COLO829 (cell line): ENCODE results near the gene LKAAEAR1.

Source experiments
- DNase-seq: peaks from one replicate; pipeline ENCODE4 v3.0.0; 2012; ENCODE audit warnings: low spot score

The LKAAEAR1 gene

DNA sequence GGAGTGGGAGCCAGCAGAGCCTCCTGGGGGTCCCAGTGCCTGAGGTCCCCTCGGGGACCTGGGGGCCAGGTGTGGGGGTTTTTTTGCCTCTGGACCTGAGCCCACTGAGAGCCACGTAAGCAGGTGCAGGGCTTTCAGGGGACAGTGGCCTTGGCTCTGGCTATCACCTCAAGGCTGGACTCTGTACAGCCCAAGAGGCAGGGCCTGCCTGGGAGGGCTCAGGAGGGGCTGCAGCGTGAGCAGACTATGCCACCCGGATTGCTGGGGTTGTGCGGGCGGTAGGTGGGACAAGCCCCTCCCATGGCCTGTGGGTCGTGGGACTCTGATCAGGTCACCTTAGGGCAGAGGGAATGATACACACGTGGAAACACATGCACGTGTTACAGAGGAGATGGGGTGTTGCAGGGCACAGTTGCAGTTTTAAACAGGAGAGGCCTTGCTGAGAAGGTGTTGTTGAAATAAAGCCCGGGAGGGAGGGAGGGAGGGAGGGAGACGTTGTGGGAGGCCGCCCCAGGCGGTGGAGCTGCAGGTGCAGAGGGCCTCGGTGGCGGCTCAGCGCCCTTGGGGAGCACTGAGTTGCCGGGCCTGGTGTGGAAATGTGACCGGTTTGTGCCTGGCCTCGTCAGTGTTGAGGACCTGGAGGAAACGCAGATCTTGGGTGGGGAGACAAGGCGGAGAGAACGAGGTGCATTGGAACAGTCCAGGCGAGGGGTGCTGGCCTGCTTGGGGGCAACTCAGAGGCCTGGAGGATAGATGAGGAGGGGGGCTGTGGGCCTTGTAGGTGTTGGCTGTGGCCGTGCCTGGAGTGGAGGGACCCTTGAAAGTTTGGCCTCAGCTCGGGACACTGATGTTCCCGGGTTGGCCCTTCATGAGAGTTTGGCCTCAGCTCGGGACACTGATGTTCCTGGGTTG, 18.9 kb downstream of the LKAAEAR1 start:
- DNase-seq, result no peak

GRCh38 chr20:64064145-64064698, 20.0 kb downstream of the LKAAEAR1 start:
- no peak for DNase-seq

DNA sequence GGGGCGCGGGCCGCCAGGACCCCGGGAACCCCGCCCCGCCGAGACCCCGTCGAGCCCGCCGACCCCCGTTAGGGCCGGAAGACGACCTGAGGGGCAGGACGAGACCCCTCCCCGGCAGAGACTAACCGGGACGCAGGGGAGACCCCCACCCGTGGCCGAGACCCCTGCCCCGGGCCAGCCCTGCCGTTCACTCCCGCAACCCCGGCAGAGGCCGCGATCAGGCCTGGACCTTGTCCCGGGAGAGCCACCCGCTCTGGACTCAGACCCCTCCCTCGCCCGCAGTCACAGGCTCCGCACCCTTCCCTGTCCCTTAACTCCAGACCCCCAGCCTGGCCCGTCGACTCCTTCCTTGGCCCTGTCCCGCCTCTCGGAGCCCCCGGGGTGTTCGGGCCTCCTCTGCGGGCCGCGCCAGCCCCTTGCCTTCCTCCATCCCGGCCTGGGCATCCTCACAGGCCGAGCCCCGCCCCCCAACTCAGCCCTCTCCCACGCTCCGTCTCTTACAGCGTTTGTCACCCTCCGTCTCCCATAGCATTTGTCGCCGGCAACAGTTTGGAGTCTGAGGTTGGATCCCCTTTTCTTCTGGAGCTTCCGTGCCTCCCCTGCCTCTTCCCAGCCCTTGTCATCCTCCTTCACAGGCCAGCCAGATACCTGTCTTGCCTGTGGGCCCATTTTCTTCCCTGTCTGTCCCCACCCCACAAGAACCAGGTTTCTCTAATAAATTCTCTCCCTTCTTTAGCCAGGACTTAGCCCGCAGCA, 20.6 kb downstream of the LKAAEAR1 start:
- DNase-seq, result no peak

DNA sequence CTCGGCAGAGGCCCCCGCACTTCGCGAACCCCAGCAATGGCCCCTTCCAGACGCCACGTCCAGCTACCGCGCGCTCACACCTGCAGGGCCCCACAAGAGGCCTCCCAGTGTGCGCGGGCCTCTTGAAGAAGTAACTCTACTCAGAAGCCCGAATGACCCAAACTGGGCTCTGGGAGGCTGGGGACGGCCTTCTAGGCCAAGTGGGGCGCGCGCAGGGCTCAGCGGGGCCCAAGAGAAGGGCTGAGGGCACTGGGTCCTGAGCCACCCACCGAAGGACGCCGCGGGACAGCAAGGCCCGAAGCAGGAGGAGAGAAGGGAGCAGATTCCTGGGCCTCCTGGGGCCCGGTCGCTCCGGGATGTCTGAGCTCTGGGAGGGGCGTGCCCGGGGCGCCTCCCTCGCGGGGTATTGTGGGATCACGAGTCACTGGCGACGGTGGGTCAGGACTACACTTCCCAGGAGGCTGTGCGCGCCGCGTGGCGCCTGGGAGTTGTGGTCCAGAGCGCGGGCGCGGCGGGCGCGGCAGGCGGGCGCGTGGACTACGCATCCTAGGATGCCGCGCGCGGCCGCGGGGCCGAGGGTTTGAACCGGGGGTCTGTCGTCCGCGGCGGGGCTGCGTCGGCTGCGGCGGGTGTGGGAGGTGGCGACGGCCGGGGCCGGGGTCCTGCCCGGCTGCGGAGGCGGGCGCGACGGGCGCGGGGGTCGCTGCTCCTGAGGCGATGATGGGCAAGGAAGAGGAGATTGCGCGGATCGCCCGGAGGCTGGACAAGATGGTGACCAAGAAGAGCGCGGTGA, 21.4 kb downstream of the LKAAEAR1 start, which contains the start of gene TCEA2:
Gene TCEA2 (plus strand): TSS at position 603 of the 793 bp plus-strand sequence. CDS start 115 bp downstream, at position 718.
- peak; percentile 98 for DNase-seq

- no peak for DNase-seq
These were observed 22.0 kb downstream of the LKAAEAR1 start for GRCh38 chr20:64062276-64062595.

GRCh38 chr20:64058536-64058935, 25.7 kb downstream of the LKAAEAR1 start:
- no peak for DNase-seq

- DNase-seq, result peak; percentile 64
These were observed 26.3 kb downstream of the LKAAEAR1 start for GRCh38 chr20:64057628-64058498.

- no peak for DNase-seq
These were observed 27.1 kb downstream of the LKAAEAR1 start for GRCh38 chr20:64056889-64057627.

DNA sequence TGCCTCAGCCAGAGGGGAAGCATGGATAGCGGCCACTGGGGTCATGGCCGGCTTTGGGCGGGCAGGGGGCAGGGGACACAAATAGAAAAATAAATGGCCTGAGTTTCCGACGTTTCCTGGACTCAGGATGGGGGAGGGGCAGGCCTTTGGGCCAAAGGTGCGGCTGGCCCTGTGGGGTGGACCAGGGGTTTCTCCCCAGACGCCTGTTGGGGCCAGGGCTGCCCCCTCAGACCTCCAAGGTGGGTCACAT, 27.6 kb downstream of the LKAAEAR1 start:
- DNase-seq, result no peak

DNA sequence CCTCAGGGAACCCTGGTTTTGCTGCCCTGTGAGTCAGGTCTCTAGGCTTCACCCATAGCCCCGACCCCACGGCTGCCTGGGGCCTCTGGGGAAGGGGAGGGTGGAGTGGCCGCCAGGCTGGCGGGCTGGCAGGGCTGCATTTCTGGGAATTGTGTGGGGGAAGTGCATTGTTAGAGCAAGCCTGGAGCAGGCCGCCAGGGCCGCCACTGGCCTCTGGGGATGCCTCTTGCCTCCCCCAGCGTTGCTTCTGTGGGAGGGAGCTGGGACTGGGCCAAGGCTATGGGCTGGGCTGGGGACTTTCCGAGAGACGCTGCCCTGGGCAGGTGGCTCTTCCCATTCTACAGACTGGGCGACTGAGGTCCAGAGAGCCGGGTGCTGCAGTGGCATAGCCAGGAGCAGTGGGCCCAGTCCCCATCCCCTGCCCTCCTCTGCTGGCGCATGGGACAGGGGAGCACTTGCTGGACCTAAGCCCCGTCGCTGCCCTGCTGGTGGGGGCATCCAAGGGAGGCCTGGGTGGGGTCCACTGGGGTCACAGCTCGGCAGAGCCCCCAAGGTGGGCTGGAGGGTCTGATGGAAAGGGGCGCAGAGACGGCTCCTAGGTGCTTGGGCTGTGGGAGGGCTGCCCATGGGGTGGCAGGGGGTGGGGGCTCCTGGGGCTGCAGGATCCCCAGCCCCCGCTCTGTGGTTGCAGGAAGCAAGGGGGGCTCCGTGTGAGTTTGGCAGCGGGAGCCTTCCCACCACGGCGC, 28.1 kb downstream of the LKAAEAR1 start:
- DNase-seq, result no peak

- DNase-seq, result no peak
These were observed 28.8 kb downstream of the LKAAEAR1 start for GRCh38 chr20:64055396-64055892.

DNA sequence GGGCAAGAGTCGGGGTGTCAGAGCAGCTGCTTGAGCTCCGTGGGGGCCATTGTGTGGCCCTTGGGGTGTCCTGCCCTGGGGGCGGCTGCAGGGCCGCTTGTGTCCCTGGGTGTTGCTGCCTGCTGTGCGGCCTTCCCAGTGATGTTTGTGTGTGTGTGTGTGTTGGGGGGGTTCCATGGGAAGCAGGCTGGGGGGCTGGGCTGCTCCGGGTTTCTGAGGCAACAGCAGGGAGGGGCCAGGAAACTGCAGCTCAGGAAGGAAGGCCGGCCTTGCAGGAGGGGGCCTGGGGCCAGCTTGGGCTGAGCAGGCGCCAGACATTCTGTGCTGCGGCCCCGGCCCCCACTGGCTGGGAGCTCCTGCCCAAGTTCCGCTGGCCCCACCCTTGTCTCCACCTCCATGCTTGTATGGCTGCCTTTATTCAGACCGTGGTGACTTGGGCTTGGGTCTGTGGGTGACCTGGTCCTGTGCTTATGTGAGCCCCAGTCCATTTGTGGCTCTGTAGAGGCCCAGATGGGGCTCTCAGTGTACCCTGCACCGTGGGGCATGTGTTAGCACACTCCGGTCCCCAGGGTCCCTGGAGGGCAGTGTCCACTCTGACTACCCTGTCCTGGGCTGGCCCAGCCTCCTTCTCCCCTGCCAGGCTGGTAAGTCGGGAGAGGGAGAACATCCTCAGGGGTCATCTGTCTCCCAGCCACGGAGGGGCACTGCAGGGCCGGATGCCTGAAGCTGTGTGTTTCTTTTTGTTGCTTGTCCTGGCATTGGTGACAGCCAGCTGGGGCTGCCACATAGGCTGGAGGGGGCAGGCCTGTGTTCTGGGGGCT, 30.1 kb downstream of the LKAAEAR1 start:
- no peak for DNase-seq

- no peak for DNase-seq
These were observed 31.0 kb downstream of the LKAAEAR1 start for GRCh38 chr20:64052987-64053840.

- no peak for DNase-seq
These were observed 31.9 kb downstream of the LKAAEAR1 start for GRCh38 chr20:64052326-64052722.

DNA sequence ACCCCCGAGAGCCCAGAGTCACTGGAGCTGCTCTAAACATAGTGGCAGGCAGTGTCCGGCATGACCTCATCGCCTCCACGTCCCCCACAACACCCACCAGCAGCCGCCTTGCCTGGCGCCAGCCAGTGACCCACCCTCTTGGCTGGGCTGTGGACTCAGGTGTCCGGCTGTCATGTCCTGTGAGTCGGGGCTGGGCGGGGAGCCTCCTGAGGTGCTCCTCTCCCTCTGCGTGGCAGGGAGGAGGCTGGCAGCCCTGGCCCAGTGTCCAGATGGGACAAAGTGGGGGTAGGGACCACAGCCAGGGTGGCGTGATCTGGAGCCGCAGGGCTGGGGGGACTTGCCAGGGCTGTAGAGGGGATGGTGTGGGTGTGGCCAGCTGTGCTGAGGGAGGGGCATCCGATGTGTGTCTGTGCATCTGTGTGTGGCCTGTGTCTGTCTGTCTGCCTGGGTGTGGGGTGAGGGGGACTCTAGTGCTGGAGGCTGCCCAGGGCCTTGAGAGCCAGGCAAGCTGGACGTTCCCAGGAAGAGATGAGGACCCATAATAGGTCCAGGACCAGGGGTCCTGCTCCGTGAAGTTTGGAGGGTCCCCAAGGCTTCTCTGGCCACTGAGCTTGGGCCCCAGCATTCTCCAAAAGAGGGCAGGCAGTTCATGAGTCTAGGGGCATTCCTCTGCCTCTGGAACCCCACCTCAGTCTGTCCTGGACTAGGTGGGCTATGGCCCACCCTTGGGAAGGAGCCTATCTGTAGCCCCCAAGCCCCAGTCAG, 32.5 kb downstream of the LKAAEAR1 start:
- DNase-seq, result no peak

DNA sequence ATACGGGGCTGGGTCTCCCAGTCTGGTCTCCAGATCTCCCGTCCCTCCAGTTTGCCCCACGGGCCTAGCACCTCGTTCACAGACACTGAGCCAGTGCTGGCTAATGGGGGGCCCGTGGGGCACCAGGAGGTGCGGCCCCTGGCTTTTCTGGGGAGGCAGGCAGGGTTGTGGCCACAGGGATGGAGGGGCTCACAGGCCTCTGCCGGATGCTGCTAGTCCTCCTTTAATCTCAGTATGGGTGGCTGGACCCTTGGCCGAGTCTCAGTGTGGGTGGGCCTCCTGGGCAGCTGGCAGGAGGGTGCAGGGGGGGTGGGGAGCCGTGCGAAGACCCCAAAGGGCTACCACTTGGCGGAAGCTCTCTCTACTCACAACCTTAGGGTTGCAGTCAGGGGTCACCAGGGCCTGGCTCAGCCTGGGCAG, 33.2 kb downstream of the LKAAEAR1 start:
- DNase-seq, result no peak
